Subcutaneous abdominal adipose tissue (tissue), 5 donors: Measurements from ENCODE around the gene EN2.

Experiments
- H3K27ac ChIP-seq: one replicate; pipeline ENCODE4 v1.7.0; 2013; ENCODE audit warnings: low read depth, mild to moderate bottlenecking, inconsistent platforms, low read length, moderate library complexity
- H3K27me3 ChIP-seq, 5 donors: one replicate each; pipeline ENCODE4 v1.7.0; 2013; ENCODE audit warnings: low read length in 5 of 5, inconsistent platforms in 1 of 5; ENCODE audit not compliant: control insufficient read depth in 5 of 5, insufficient read depth in 4 of 5
- H3K36me3 ChIP-seq, 5 donors: one replicate each; pipeline ENCODE4 v1.7.0; 2013; ENCODE audit warnings: low read length in 5 of 5; ENCODE audit not compliant: control insufficient read depth in 5 of 5, insufficient read depth in 5 of 5
- H3K4me1 ChIP-seq, 5 donors: one replicate each; pipeline ENCODE4 v1.7.0; 2013; ENCODE audit warnings: low read length in 5 of 5, mild to moderate bottlenecking in 3 of 5, moderate library complexity in 1 of 5; ENCODE audit not compliant: control insufficient read depth in 5 of 5, insufficient read depth in 5 of 5
- H3K4me3 ChIP-seq, 5 donors: one replicate each; pipeline ENCODE4 v1.7.0; 2013; ENCODE audit warnings: low read length in 5 of 5, low read depth in 1 of 5
- H3K9ac ChIP-seq, 5 donors: one replicate each; pipeline ENCODE4 v1.7.0; 2013; ENCODE audit warnings: low read length in 5 of 5, mild to moderate bottlenecking in 4 of 5, moderate library complexity in 3 of 5
- H3K9me3 ChIP-seq, 5 donors: one replicate each; pipeline ENCODE4 v1.7.0; 2013; ENCODE audit warnings: low read length in 5 of 5; ENCODE audit not compliant: control insufficient read depth in 5 of 5
- donor health status: healthy.
- donor health status: healthy.
- donor health status: healthy.
- donor health status: healthy.
- donor health status: healthy.

The EN2 gene

GRCh38 chr7:155418304-155418703 is 39.6 kb upstream of the EN2 start:
- Histone ChIP-seq H3K27ac (no peak overlapping the region), H3K27me3 (peaks cover 5 to 24% (median 16%) of the 10 kb centered on the region in 5 donors), H3K4me3 (no peak overlapping the region), H3K4me1 (peaks cover 3 to 10% (median 8%) of the 10 kb centered on the region in 5 donors), H3K9me3 (no peaks in the 10 kb centered on the region), H3K36me3 (no peaks in the 10 kb centered on the region), H3K9ac (no peak overlapping the region)

- Histone ChIP-seq H3K9me3 (no peaks in the 10 kb centered on the region), H3K4me1 (peaks cover 3 to 10% (median 8%) of the 10 kb centered on the region in 5 donors), H3K9ac (no peak overlapping the region), H3K36me3 (no peaks in the 10 kb centered on the region), H3K27me3 (peaks cover 7 to 32% (median 21%) of the 10 kb centered on the region in 5 donors), H3K4me3 (no peak overlapping the region), H3K27ac (no peak overlapping the region)
Measured at GRCh38 chr7:155418941-155419755, 38.8 kb upstream of the EN2 start.

DNA sequence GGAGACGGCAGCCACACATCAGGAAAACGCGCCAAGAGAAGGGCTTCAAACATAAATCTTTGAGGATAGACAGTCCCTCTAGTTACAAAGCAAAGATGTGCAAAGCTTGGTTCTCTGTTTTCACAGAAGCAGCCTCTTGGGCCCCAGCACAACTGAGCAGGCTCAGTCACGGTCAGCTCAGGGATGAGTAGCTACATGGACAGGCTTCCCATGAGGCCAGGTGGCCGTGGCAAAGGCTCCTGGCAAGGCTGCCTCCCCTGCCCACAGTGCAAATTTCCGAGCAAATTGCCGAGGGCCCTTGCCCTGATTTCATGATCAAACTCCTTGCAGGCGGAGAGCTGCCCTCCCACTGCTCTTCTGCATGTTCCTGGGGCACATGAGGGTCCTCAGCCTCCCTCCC is 37.8 kb upstream of the EN2 start:
- Histone ChIP-seq H3K36me3 (no peaks in the 10 kb centered on the region), H3K9me3 (no peaks in the 10 kb centered on the region), H3K4me1 (peaks cover 3 to 10% (median 8%) of the 10 kb centered on the region in 5 donors), H3K27ac (no peak overlapping the region), H3K4me3 (no peak overlapping the region), H3K27me3 (peaks cover 7 to 40% (median 24%) of the 10 kb centered on the region in 5 donors), H3K9ac (no peak overlapping the region)

GRCh38 chr7:155422151-155422550 is 35.8 kb upstream of the EN2 start:
- Histone ChIP-seq H3K9me3 (no peaks in the 10 kb centered on the region), H3K27me3 (peaks cover 11 to 48% (median 30%) of the 10 kb centered on the region in 5 donors), H3K36me3 (no peaks in the 10 kb centered on the region), H3K27ac (no peak overlapping the region), H3K9ac (no peak overlapping the region), H3K4me3 (no peak overlapping the region), H3K4me1 (peaks cover 3 to 10% (median 8%) of the 10 kb centered on the region in 5 donors)

- H3K9ac ChIP-seq, result no peak overlapping the region
- no peaks in the 10 kb centered on the region for H3K9me3 ChIP-seq
- H3K27ac ChIP-seq, result no peak overlapping the region
- no peak overlapping the region for H3K4me3 ChIP-seq
- H3K36me3 ChIP-seq, result no peaks in the 10 kb centered on the region
- H3K27me3 ChIP-seq, result peaks cover 7 to 54% (median 31%) of the 10 kb centered on the region in 5 donors
- peaks cover 3 to 10% (median 8%) of the 10 kb centered on the region in 5 donors for H3K4me1 ChIP-seq
Measured at GRCh38 chr7:155422599-155423336, 35.2 kb upstream of the EN2 start.

GRCh38 chr7:155423337-155424285 is 34.3 kb upstream of the EN2 start:
- H3K9me3 ChIP-seq, result no peaks in the 10 kb centered on the region
- peaks cover 3 to 10% (median 8%) of the 10 kb centered on the region in 5 donors for H3K4me1 ChIP-seq
- H3K27ac ChIP-seq, result no peak overlapping the region
- H3K9ac ChIP-seq, result no peak overlapping the region
- H3K36me3 ChIP-seq, result no peaks in the 10 kb centered on the region
- peaks cover 7 to 50% (median 35%) of the 10 kb centered on the region in 5 donors for H3K27me3 ChIP-seq
- no peak overlapping the region for H3K4me3 ChIP-seq

DNA sequence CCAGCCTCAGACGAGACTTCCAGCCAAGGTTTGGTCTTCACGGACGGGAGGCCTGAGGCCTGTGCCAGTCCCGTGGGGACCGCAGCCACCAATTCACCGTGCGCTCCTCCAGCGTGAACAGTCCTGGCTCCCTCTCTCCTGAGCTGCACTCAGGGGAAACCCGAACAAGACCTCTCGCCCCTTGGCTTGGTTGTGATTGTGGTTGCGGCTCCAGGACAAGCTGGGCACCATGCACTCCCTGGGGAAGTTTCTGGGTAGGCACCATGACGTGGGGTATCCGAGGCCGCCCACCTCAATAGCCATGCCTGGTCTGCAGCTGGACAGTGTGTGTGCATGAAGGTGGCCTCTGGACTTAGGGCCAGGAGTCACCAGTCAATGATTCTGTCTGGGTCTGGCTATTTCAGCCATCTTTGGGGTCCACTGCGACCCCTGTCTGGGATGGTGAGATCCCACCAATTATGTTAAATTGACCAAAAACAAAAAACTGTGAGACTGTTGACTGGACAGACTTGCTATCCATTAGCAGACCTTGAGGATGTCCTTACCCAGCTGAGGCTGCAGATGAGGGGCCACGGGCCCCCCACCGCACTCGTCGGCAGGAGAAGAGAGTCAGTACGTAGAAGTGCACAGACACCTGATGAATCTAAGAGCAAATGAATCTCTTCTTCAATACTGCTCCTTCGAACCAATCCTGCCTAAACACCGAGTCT is 33.5 kb upstream of the EN2 start:
- H3K4me1 ChIP-seq, result peaks cover under 1 to 2% (median under 1%) of the 10 kb centered on the region in 5 donors
- no peak overlapping the region for H3K27ac ChIP-seq
- peaks cover 7 to 46% (median 38%) of the 10 kb centered on the region in 5 donors for H3K27me3 ChIP-seq
- H3K9me3 ChIP-seq, result peaks cover 0 to 4% (median 0%) of the 10 kb centered on the region in 5 donors
- H3K4me3 ChIP-seq, result no peak overlapping the region
- H3K36me3 ChIP-seq, result no peaks in the 10 kb centered on the region
- no peak overlapping the region for H3K9ac ChIP-seq

DNA sequence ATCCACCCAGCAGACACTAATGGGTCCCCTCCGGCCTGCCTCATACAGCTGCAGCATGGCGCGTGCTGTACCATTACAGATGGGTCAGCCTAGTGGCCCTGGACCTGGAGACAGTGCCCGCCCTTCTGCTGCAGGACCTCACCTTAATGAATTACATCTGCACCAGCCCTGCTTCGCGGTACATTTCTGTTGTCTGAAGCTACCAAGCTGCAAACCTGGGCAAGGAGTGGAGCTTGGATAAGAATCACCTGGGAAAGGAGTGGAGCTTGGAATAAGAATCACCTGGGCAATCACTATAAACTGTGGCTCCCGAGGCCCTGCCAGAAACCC is 33.0 kb upstream of the EN2 start:
- Histone ChIP-seq H3K36me3 (no peaks in the 10 kb centered on the region), H3K9me3 (peaks cover 0 to 4% (median 0%) of the 10 kb centered on the region in 5 donors), H3K4me1 (no peaks in the 10 kb centered on the region), H3K27ac (no peak overlapping the region), H3K4me3 (no peak overlapping the region), H3K9ac (no peak overlapping the region), H3K27me3 (peaks cover 7 to 48% (median 43%) of the 10 kb centered on the region in 5 donors)

- Histone ChIP-seq H3K27me3 (peaks cover 7 to 51% (median 44%) of the 10 kb centered on the region in 5 donors), H3K9ac (no peak overlapping the region), H3K9me3 (peaks cover 0 to 4% (median 0%) of the 10 kb centered on the region in 5 donors), H3K4me1 (no peaks in the 10 kb centered on the region), H3K4me3 (no peak overlapping the region), H3K27ac (no peak overlapping the region), H3K36me3 (no peaks in the 10 kb centered on the region)
Measured at GRCh38 chr7:155425887-155426286, 32.0 kb upstream of the EN2 start.
